ENCODE results near the gene SLC6A9. TPM values are rescaled to one million over a fixed set of nuclear protein-coding genes. Genes with fewer than 3 reads are reported as not detected.

SLC6A9 gene
- total and polyA plus RNA-seq, 2 donors from 2014 or later = 2.0 to 12.6 TPM

DNA sequence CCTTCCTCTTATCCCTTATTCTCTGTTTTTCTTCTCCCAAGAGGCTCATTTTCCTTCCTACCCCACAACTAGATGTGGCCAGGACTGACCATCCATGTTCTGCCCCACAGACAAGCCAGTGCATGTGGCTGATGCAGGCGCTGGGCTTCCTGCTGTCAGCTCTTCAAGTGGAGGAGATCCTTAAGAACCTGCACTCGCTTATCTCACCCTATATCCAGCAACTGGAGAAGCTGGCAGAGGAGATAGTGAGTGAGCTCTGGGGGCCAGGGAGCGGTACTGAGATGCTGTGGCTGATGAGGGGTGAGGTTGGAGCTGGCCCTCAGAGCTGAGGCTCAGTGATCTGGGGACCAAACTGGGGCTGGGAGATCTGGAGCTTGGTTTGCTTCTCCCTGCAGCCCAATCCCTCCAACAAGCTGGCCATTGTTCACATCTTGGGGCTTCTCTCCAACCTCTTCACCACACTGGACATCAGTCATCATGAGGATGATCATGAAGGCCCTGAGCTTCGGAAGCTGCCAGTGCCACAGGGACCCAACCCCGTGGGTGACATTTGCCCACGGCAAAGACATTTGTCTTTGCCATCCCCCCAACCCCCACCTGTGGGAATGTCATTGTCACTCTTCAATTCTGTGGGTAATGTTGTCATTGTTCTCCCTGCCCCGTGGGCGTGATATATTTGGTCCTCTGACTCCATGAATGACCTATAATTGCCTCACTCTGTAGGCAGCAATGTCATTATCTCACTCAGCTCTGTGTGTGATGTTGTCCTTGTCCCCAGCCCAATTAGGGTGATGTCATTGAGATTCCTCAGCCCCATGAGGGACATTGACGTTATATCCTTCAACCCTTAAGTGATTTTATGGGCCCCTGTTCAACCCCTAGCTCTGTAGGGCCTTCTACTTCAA, 72.7 kb downstream of the SLC6A9 start:
- peaks cover 5 to 69% (median 52%) of the 10 kb centered on the region in 3 donors for H3K36me3 ChIP-seq (ENCODE audit: control insufficient read depth in 2 of 3, insufficient read depth in 3 of 3, low read length in 3 of 3)
- FAIRE-seq = no peak

DNA sequence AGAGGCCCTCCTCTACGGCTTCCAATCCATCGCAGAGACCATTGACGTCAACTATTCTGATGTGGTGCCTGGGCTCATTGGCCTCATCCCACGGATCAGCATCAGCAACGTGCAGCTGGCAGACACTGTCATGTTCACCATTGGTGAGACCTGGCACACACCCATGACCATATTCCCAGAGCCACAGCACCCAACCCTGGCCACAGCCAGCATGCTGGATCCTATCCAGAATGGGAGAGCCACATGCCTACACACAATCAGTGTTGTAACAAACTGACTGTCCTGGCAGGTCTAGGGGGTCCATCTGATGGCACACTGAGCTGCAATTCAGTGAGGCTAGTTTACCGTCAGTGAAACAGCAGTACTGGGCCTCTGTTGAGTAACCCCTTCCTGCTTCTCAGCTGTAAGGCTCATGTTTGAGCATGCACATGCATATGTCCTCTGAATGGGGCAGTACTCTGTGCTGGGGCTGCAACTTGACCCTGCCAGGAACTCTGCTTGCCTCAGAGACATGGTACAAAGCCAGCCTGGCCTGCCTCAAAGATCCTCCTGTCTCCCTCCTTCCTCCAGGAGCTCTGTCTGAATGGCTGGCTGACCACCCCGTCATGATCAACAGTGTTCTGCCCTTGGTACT, 73.7 kb downstream of the SLC6A9 start:
- FAIRE-seq (no peak), DNase-seq (no peak)
- Histone ChIP-seq H3K9ac (ENCODE audit: low read length in 3 of 3) (no peak overlapping the region), H3K9me3 (ENCODE audit: control insufficient read depth in 2 of 3, insufficient read depth in 1 of 3, low read length in 3 of 3) (no peaks in the 10 kb centered on the region), H3K27me3 (ENCODE audit: control insufficient read depth, insufficient read depth, low read length) (no peaks in the 10 kb centered on the region), H3K27ac (ENCODE audit: low read depth in 2 of 2, low read length in 2 of 2) (no peak overlapping the region), H3K4me1 (ENCODE audit: control insufficient read depth in 2 of 3, insufficient read depth in 2 of 3, low read depth in 1 of 3, low read length in 3 of 3) (peaks cover 0 to 2% (median 0%) of the 10 kb centered on the region in 3 donors), H3K4me3 (ENCODE audit: low read length in 3 of 3) (no peak overlapping the region), H3K36me3 (ENCODE audit: control insufficient read depth in 2 of 3, insufficient read depth in 3 of 3, low read length in 3 of 3) (peaks cover 5 to 64% (median 52%) of the 10 kb centered on the region in 3 donors)
- intact Hi-C loops (cut with DNase I) = no loop called here
- TF ChIP-seq, protein P1, sequence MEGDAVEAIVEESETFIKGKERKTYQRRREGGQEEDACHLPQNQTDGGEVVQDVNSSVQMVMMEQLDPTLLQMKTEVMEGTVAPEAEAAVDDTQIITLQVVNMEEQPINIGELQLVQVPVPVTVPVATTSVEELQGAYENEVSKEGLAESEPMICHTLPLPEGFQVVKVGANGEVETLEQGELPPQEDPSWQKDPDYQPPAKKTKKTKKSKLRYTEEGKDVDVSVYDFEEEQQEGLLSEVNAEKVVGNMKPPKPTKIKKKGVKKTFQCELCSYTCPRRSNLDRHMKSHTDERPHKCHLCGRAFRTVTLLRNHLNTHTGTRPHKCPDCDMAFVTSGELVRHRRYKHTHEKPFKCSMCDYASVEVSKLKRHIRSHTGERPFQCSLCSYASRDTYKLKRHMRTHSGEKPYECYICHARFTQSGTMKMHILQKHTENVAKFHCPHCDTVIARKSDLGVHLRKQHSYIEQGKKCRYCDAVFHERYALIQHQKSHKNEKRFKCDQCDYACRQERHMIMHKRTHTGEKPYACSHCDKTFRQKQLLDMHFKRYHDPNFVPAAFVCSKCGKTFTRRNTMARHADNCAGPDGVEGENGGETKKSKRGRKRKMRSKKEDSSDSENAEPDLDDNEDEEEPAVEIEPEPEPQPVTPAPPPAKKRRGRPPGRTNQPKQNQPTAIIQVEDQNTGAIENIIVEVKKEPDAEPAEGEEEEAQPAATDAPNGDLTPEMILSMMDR (IDR thresholded peaks at IDR 0.05; ENCODE audit: borderline replicate concordance, extremely low read depth, insufficient read depth) = no peak

More for the DNA sequence above, 72.7 kb downstream of the SLC6A9 start:
- H3K9me3 ChIP-seq (ENCODE audit: control insufficient read depth in 2 of 3, insufficient read depth in 1 of 3, low read length in 3 of 3) = no peaks in the 10 kb centered on the region
- no peak overlapping the region for H3K27ac ChIP-seq (ENCODE audit: low read depth in 2 of 2, low read length in 2 of 2)
- no peaks in the 10 kb centered on the region for H3K27me3 ChIP-seq (ENCODE audit: control insufficient read depth, insufficient read depth, low read length)
- intact Hi-C loops (cut with DNase I) = no loop called here
- no peak overlapping the region for H3K4me3 ChIP-seq (ENCODE audit: low read length in 3 of 3)
- H3K9ac ChIP-seq (ENCODE audit: low read length in 3 of 3) = no peak overlapping the region
- DNase-seq = no peak
- H3K4me1 ChIP-seq (ENCODE audit: control insufficient read depth in 2 of 3, insufficient read depth in 2 of 3, low read depth in 1 of 3, low read length in 3 of 3) = no peaks in the 10 kb centered on the region
- TF ChIP-seq, protein P1 (IDR thresholded peaks at IDR 0.05; ENCODE audit: borderline replicate concordance, extremely low read depth, insufficient read depth) = no peak

DNA sequence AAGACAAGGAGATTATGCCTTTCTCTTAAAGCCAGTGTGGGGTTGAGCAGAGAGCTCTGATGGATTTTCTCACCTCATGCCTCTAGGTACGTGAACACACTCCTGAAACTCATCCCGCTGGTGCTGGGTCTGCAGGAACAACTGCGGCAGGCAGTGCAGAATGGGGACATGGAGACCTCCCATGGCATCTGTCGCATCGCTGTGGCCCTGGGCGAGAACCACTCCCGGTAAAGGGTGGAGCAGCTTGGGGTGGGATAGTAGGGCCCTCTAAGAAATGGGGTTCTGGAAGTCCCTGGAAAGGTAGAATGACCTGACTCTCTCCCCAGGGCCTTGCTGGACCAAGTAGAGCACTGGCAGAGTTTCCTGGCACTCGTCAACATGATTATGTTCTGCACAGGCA, 75.0 kb downstream of the SLC6A9 start:
- no peak for DNase-seq
- TF ChIP-seq, protein P1 (IDR thresholded peaks at IDR 0.05; ENCODE audit: borderline replicate concordance, extremely low read depth, insufficient read depth) = no peak
- Histone ChIP-seq H3K4me3 (ENCODE audit: low read length in 3 of 3) (no peak overlapping the region), H3K27me3 (ENCODE audit: control insufficient read depth, insufficient read depth, low read length) (no peaks in the 10 kb centered on the region), H3K27ac (ENCODE audit: low read depth in 2 of 2, low read length in 2 of 2) (no peak overlapping the region), H3K9me3 (ENCODE audit: control insufficient read depth in 2 of 3, insufficient read depth in 1 of 3, low read length in 3 of 3) (no peaks in the 10 kb centered on the region), H3K4me1 (ENCODE audit: control insufficient read depth in 2 of 3, insufficient read depth in 2 of 3, low read depth in 1 of 3, low read length in 3 of 3) (peaks cover 0 to 6% (median 2%) of the 10 kb centered on the region in 3 donors), H3K9ac (ENCODE audit: low read length in 3 of 3) (no peak overlapping the region), H3K36me3 (ENCODE audit: control insufficient read depth in 2 of 3, insufficient read depth in 3 of 3, low read length in 3 of 3) (peaks cover 3 to 52% (median 44%) of the 10 kb centered on the region in 3 donors)
- intact Hi-C loops (cut with DNase I) = no loop called here
- no peak for FAIRE-seq

Data from kidney (tissue), 14 donors.